ENCODE data around the gene KDM6B.

The KDM6B gene

GRCh38 chr17:7822126-7822525, 11.9 kb upstream of the KDM6B start:
- DNase-seq = no peak

DNA sequence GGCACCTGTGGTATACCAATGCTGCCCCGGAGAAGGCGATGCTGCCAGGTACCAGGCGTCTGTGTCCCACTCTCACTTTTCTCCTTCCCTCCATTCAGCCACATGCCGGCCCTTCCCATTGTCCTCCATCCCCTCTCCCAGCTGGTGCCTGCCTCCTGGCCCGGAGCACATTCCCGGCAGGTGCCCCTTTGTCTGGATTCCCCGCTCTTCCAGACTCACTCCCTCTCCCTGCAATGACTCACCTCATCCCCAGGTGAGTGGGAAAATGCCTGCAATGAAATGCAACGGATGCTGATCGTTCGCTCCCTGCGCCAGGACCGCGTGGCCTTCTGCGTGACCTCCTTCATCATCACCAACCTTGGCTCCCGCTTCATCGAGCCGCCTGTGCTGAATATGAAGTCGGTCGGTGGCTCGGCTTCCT, 10.4 kb upstream of the KDM6B start:
- no peak for DNase-seq

- no peak for DNase-seq
These were observed 9.7 kb upstream of the KDM6B start for GRCh38 chr17:7824021-7824924.

GRCh38 chr17:7825206-7825990, 8.6 kb upstream of the KDM6B start:
- DNase-seq = no peak

- no peak for DNase-seq
These were observed 3.4 kb upstream of the KDM6B start for GRCh38 chr17:7830616-7831015.

DNA sequence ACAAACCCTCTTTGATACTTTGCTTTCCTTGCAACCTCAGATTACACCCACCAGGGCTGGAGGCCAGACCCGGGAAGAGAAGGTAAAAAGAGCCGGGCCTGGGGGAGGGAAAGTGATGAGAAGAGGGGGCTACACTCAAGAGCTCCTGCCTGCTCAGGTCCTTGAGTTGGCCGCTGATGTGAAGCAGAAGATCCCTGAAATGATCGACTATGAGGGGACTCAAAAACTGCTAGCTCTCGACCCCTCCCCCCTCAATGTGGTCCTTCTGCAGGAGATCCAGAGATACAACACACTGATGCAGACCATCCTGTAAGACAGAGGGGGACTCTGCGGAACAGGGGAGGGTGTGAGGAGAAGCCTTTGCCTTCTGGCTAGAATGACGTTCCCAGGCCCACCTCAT, 2.8 kb upstream of the KDM6B start:
- no peak for DNase-seq

DNA sequence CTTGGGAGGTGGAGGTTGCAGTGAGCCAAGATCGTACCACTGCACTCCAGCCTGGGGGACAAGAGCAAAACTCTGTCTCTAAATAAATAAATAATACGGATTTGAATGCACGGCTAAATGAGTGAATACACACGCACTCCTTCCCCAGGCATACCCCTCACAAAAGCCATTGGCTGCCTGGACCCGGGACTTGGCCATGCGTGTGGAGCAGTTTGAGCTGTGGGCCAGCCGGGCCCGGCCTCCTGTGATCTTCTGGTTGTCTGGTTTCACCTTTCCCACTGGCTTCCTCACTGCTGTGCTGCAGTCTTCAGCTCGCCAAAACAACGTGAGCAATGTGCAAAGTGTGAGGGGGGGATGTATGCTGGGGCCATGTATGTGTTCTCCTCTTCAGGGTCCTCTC, 1.6 kb upstream of the KDM6B start:
- DNase-seq = no peak

GRCh38 chr17:7833011-7833794, 814 bp upstream of the KDM6B start:
- no peak for DNase-seq

DNA sequence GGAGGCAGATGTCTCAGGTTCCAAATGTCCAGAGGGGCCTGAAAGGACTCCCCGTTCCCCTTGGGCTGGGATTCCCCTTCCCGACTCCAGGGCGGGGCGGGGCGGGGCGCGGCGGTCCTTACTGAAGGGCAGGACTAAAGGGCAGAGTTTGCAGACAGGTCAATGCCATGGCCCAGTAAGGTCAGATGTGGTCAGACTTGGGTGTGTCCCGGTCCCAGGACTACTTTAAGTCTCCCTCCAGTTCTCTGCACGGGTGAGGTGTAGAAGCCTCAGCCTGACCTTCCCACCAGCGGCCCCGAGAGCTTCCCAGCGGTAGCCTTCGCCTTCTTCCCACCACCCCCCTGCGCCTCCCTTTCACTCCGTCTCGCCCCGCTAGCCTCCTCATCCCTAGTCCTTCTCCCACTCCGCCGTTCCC, 532 bp downstream of the KDM6B start:
- DNase-seq = peak; percentile 63

DNA sequence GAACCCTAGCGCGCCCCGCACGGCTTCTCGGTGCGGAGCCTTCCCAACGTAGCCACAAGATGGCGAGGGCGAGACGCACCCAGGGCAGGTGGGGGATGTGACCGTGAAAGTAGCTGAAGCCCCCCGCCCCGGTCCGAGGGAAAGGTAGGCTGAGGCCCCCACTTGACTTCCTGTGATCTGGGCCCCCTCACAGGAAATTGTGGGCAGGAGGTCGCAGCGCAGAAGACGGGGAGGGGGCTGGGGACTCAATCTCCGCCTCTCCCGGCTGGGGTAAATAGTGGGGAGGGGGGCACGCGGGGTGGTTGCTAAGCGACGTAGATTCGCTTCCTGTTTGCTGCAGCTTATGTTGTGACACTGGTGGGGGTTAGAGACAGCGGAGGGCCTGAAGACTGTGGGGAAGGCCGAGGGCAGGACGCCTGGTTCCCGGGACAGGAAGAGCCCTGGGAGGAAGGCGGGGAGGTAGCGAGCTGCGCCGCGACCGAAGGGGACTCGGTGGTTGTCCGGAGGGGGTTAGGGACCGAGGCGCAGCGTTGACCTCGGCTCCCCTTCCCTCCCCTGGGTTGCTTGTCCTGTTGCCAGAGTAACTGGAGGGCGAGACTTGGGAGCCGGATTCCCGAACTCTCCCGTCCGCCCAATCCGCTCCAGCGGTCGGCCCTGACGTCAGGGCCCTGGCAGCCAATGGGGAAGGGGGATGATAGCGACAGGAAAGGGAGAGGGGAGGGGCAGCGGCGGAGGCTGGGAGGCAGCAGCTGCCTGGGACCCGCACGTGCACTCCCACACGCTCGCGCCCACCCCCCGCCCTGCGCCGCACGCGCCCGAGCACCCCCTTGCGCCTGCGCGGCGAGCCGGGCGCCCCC, 1.2 kb downstream of the KDM6B start:
- peak; percentile 73 for DNase-seq

- no peak for DNase-seq
These were observed 2.0 kb downstream of the KDM6B start for GRCh38 chr17:7835814-7836595.

DNA sequence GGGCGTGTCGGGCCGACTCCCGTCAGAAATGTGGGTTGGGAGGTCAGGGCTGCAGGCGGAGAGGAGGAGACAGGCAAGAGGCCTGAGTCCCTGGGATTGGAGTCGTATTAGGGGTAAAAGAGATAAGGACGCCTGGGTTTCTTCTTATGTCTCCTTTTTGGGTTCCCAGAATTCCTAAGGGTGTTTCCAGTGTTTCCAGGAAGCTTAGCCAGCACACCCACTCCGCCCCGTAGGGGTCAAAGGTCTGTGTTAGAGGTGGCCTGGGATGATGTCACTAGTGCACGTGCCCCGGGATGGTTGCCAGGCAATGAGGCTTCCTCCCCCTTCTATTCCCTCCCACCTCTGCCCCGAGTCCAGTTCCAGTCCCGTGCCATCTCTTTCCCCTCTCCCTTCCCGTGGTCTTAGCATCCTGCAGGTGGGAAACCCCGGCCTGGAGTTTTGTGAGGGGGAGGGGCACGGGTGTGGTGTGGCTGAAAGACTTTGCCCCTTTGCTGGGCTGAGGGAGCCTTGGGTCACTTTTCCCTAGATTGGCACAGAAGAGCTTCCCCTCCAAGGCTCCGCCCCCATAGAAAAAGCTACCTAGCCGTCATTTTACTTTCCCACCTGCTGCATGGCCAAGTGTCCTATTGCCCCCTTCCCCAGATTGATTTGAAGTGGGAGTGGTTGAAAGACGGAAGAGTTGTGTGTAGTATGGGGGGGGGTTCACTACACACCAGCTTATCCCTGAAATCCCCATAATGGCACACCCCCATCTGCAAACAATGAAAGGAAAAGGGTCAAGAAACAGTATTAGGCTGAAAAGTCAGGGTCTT, 2.8 kb downstream of the KDM6B start:
- DNase-seq = no peak

DNA sequence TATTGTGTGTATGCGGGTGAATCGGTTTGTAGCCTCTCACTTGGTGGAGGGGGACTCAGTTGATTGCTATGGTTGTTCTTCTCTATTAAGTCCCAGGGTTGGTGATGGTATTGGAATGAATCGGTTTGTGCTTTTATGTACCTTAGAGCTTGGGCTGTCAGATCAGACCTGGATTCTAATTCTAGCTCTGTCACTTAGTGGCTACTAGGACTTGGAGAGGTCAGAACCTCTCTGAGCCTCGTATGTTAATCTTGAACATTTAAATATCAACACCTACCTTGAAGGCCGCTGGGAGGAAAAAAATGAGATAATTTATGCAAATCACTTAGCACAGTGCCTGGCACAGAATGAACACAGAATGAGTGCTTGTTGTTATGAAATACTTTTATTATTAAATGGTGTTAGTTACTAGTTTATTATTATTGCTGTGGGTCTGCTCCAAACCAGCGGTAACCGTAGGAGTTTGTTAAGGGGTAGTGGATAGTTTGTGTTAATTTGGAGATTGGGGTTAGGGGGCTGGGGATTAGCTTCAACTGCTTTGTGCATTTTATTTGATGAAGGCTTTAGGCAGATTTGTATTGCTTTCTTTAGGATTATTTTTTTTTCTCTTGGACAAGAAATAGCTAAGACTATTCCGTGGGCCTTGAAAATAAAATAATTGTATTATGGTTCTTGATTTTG, 3.5 kb downstream of the KDM6B start:
- no peak for DNase-seq

GRCh38 chr17:7838090-7839075, 4.4 kb downstream of the KDM6B start:
- no peak for DNase-seq

GRCh38 chr17:7839190-7839875, 5.3 kb downstream of the KDM6B start:
- no peak for DNase-seq

DNA sequence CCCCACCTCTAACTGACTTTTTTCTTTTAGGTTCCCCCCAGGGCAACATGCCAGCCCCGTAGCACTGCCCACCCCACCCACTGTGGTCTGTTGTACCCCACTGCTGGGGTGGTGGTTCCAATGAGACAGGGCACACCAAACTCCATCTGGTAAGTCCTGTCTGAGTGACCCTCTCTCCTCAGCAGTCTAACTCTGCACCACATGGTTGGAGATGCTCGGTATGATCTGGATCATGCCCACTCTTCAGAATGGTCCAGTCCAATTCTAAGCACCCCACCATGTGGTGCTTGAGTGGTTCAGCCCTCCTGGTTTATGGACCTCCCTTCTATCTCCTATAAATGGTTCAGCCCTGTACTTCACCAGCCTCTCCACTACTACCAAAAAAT, 5.9 kb downstream of the KDM6B start:
- DNase-seq = no peak

DNA sequence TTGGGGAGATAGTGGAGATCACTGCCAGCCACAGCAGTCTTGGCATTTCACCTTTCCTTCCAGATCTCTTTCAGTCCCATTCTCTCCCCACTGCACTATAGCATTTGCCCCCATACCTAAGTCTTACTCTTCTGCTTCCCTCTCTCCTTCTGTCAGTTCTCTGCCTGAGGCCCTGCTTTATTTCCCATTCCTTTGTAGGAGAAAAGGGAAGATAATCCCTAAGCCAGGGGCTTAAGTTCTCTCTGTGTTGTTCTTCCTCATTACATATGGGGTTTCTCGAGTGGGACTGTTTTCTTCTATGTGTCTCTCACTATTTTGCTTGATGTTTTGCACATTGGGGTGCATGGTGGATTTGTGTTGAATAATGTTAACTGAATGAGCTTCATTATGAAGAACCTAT, 6.4 kb downstream of the KDM6B start:
- DNase-seq = no peak

- no peak for DNase-seq
These were observed 6.9 kb downstream of the KDM6B start for GRCh38 chr17:7840875-7841274.
